Subcutaneous abdominal adipose tissue (tissue), 5 donors: ENCODE measurements around the gene TPD52L2.
A peak's percentile ranks its signal among the peaks of the same experiment; 100 is the strongest.

Source experiments
- H3K27ac ChIP-seq: one replicate; pipeline ENCODE4 v1.7.0; 2013; ENCODE audit warnings: low read depth, mild to moderate bottlenecking, inconsistent platforms, low read length, moderate library complexity
- H3K27me3 ChIP-seq, 5 donors: one replicate each; pipeline ENCODE4 v1.7.0; 2013; ENCODE audit warnings: low read length in 5 of 5, inconsistent platforms in 1 of 5; ENCODE audit not compliant: control insufficient read depth in 5 of 5, insufficient read depth in 4 of 5
- H3K36me3 ChIP-seq, 5 donors: one replicate each; pipeline ENCODE4 v1.7.0; 2013; ENCODE audit warnings: low read length in 5 of 5; ENCODE audit not compliant: control insufficient read depth in 5 of 5, insufficient read depth in 5 of 5
- H3K4me1 ChIP-seq, 5 donors: one replicate each; pipeline ENCODE4 v1.7.0; 2013; ENCODE audit warnings: low read length in 5 of 5, mild to moderate bottlenecking in 3 of 5, moderate library complexity in 1 of 5; ENCODE audit not compliant: control insufficient read depth in 5 of 5, insufficient read depth in 5 of 5
- H3K4me3 ChIP-seq, 5 donors: one replicate each; pipeline ENCODE4 v1.7.0; 2013; ENCODE audit warnings: low read length in 5 of 5, low read depth in 1 of 5
- H3K9ac ChIP-seq, 5 donors: one replicate each; pipeline ENCODE4 v1.7.0; 2013; ENCODE audit warnings: low read length in 5 of 5, mild to moderate bottlenecking in 4 of 5, moderate library complexity in 3 of 5
- H3K9me3 ChIP-seq, 5 donors: one replicate each; pipeline ENCODE4 v1.7.0; 2013; ENCODE audit warnings: low read length in 5 of 5; ENCODE audit not compliant: control insufficient read depth in 5 of 5
- donor health status: healthy.
- donor health status: healthy.
- donor health status: healthy.
- donor health status: healthy.
- donor health status: healthy.

The TPD52L2 gene

GRCh38 chr20:63886054-63886419, 21.0 kb downstream of the TPD52L2 start:
- Histone ChIP-seq H3K4me1 (peaks cover 0 to 25% (median 12%) of the 10 kb centered on the region in 5 donors), H3K4me3 (no peak overlapping the region), H3K36me3 (peaks cover 0 to 92% (median 81%) of the 10 kb centered on the region in 5 donors), H3K27ac (no peak overlapping the region), H3K9ac (no peak overlapping the region), H3K9me3 (no peaks in the 10 kb centered on the region), H3K27me3 (no peaks in the 10 kb centered on the region)

GRCh38 chr20:63886921-63887320, 21.9 kb downstream of the TPD52L2 start:
- H3K36me3 ChIP-seq, result peaks cover 0 to 92% (median 82%) of the 10 kb centered on the region in 5 donors
- no peak overlapping the region for H3K4me3 ChIP-seq
- no peaks in the 10 kb centered on the region for H3K9me3 ChIP-seq
- no peak overlapping the region for H3K27ac ChIP-seq
- peaks cover 0 to 25% (median 12%) of the 10 kb centered on the region in 5 donors for H3K4me1 ChIP-seq
- H3K27me3 ChIP-seq, result no peaks in the 10 kb centered on the region
- H3K9ac ChIP-seq, result no peak overlapping the region

GRCh38 chr20:63889241-63890200, 24.5 kb downstream of the TPD52L2 start:
- Histone ChIP-seq H3K27ac (peak overlapping the region; percentile 60), H3K36me3 (peaks cover 0 to 73% (median 62%) of the 10 kb centered on the region in 5 donors)

GRCh38 chr20:63890201-63890576, 25.1 kb downstream of the TPD52L2 start:
- peak overlapping the region; percentile 60 for H3K27ac ChIP-seq
- H3K9ac ChIP-seq, result no peak overlapping the region
- no peaks in the 10 kb centered on the region for H3K9me3 ChIP-seq
- H3K4me3 ChIP-seq, result no peak overlapping the region
- H3K27me3 ChIP-seq, result no peaks in the 10 kb centered on the region
- H3K4me1 ChIP-seq, result peaks cover 0 to 25% (median 22%) of the 10 kb centered on the region in 5 donors
- H3K36me3 ChIP-seq, result peaks cover 0 to 67% (median 56%) of the 10 kb centered on the region in 5 donors

More at GRCh38 chr20:63889241-63890200, 24.5 kb downstream of the TPD52L2 start:
- no peak overlapping the region for H3K4me3 ChIP-seq
- no peaks in the 10 kb centered on the region for H3K27me3 ChIP-seq
- peak overlapping the region in 1 of 5 donors; percentile 3 for H3K9ac ChIP-seq
- peaks cover 0 to 28% (median 20%) of the 10 kb centered on the region in 5 donors for H3K4me1 ChIP-seq
- H3K9me3 ChIP-seq, result no peaks in the 10 kb centered on the region

GRCh38 chr20:63890616-63891015, 25.5 kb downstream of the TPD52L2 start:
- no peaks in the 10 kb centered on the region for H3K9me3 ChIP-seq
- H3K4me1 ChIP-seq, result peaks cover under 1 to 25% (median 23%) of the 10 kb centered on the region in 5 donors
- H3K27ac ChIP-seq, result no peak overlapping the region
- peak overlapping the region in 1 of 5 donors; percentile 47 for H3K9ac ChIP-seq
- H3K27me3 ChIP-seq, result no peaks in the 10 kb centered on the region
- no peak overlapping the region for H3K4me3 ChIP-seq
- H3K36me3 ChIP-seq, result peaks cover 0 to 62% (median 51%) of the 10 kb centered on the region in 5 donors

- Histone ChIP-seq H3K4me3 (no peak overlapping the region), H3K36me3 (peaks cover 0 to 56% (median 45%) of the 10 kb centered on the region in 5 donors), H3K27ac (no peak overlapping the region), H3K4me1 (peaks cover 5 to 32% (median 30%) of the 10 kb centered on the region in 5 donors), H3K9me3 (no peaks in the 10 kb centered on the region), H3K9ac (peak overlapping the region in 1 of 5 donors; percentile 47), H3K27me3 (no peaks in the 10 kb centered on the region)
Measured at GRCh38 chr20:63891061-63892002, 26.3 kb downstream of the TPD52L2 start.

- Histone ChIP-seq H3K4me3 (no peak overlapping the region), H3K9ac (no peak overlapping the region), H3K27me3 (no peaks in the 10 kb centered on the region), H3K36me3 (peaks cover 0 to 49% (median 38%) of the 10 kb centered on the region in 5 donors), H3K9me3 (no peaks in the 10 kb centered on the region), H3K27ac (no peak overlapping the region), H3K4me1 (peaks cover 10 to 42% (median 39%) of the 10 kb centered on the region in 5 donors)
Measured at GRCh38 chr20:63892402-63892801, 27.3 kb downstream of the TPD52L2 start.

- Histone ChIP-seq H3K4me1 (peaks cover 13 to 54% (median 39%) of the 10 kb centered on the region in 5 donors), H3K4me3 (peak overlapping the region in 4 of 5 donors; percentile 65 to 75 (median 71)), H3K27me3 (no peaks in the 10 kb centered on the region), H3K27ac (peak overlapping the region; percentile 67), H3K9ac (peak overlapping the region in 2 of 5 donors; percentile 7 to 65), H3K9me3 (no peaks in the 10 kb centered on the region), H3K36me3 (peaks cover 0 to 44% (median 29%) of the 10 kb centered on the region in 5 donors)
Measured at GRCh38 chr20:63893999-63894357, 28.9 kb downstream of the TPD52L2 start.

- H3K9ac ChIP-seq, result peak within 1 kb of the TSS; percentile 61 to 71 (median 68)
- H3K36me3 ChIP-seq, result peaks cover 0 to 38% (median 24%) of the 10 kb centered on the region in 5 donors
- H3K4me1 ChIP-seq, result peaks cover 13 to 53% (median 33%) of the 10 kb centered on the region in 5 donors
- H3K27ac ChIP-seq, result peak within 1 kb of the TSS; percentile 90
- H3K27me3 ChIP-seq, result no peaks in the 10 kb centered on the region
- H3K4me3 ChIP-seq, result peak within 1 kb of the TSS; percentile 69 to 75 (median 72)
- H3K9me3 ChIP-seq, result no peaks in the 10 kb centered on the region
Measured at GRCh38 chr20:63894358-63895201, 29.5 kb downstream of the TPD52L2 start, which contains the start of gene DNAJC5. TSS of gene DNAJC5 (plus strand) at chr20:63895126. CDS start at chr20:63928346, 33,220 bp downstream.
